PC-3 (cell line): ENCODE data around the gene NUB1.

Source experiments
- CTCF ChIP-seq: fragments of 300-600 bp; sonication (generic); conservative IDR thresholded peaks from 2 replicates; pipeline ENCODE4 v1.5.1; 2017; ENCODE audit warnings: antibody characterized with exemption, low read depth, mild to moderate bottlenecking, low read length
- EZH2 ChIP-seq: fragments of 300-600 bp; sonication (generic); IDR thresholded peaks from one replicate; pipeline ENCODE4 v1.6.1; 2017; ENCODE audit warnings: antibody characterized with exemption, mild to moderate bottlenecking, low read length; ENCODE audit not compliant: unreplicated experiment
- EZH2phosphoT487 ChIP-seq: fragments of 300-600 bp; sonication (generic); IDR thresholded peaks from 2 replicates; pipeline ENCODE4 v1.6.1; 2018; ENCODE audit warnings: mild to moderate bottlenecking, antibody characterized with exemption, low read length, borderline replicate concordance

DNA sequence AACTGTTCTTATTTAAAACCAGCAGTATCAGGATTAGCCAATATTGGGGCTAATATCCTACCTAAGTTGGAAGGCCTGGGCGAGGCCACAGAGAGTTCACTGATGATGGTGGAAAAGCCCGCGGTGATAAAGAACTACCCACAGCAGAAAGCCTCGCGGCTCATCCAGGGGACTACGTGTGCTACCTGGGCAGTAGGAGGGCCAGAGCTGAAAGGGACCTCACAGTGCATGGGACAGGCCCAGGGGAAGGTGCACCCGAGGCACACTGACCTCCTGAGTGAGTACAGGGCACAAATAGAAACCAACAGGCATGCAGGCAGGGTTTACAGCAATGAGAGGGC lies 66.9 kb downstream of the NUB1 start:
- TF ChIP-seq CTCF, result no peak
- no peak for TF ChIP-seq EZH2
- no peak for TF ChIP-seq EZH2phosphoT487
